Psoas muscle (tissue), 8 donors: ENCODE data around the gene CSNK2A3. TPM values are rescaled to one million over a fixed set of nuclear protein-coding genes. Genes with fewer than 3 reads are reported as not detected.
"Not testable (repeated sequence)": the region's sequence is repeated elsewhere in the genome, so short reads cannot be mapped to it uniquely, and the experiment has no call there.

ENCODE experiments used
- ATAC-seq, 4 donors: fragments of 200-7000 bp; cut with Tn5 transposase; one replicate each; pipeline ENCODE4 v1.9.1; 2020; ENCODE audit warnings: moderate library complexity in 3 of 4, mild to moderate bottlenecking in 2 of 4
- DNase-seq, 2 donors: peaks; one replicate each; pipeline ENCODE4 v3.0.0-alpha.2; 2020
- H3K27ac ChIP-seq: fragments of 200-600 bp; one replicate; pipeline ENCODE4 v1.8.0; 2022
- H3K27me3 ChIP-seq, 3 donors: fragments of 200-600 bp in 1 of 3; one replicate each; pipeline versions ENCODE4 v1.6.1 to v1.8.0; 2013 to 2022; ENCODE audit warnings: low read length in 2 of 3, mild to moderate bottlenecking in 2 of 3, moderate library complexity in 1 of 3; ENCODE audit not compliant: insufficient read depth in 3 of 3
- H3K36me3 ChIP-seq, 2 donors: fragments of 200-600 bp in 1 of 2; one replicate each; pipeline versions ENCODE4 v1.6.1 to v1.8.0; 2013 to 2022; ENCODE audit warnings: low read depth in 1 of 2, mild to moderate bottlenecking in 1 of 2, moderate library complexity in 1 of 2; ENCODE audit not compliant: insufficient read depth in 1 of 2
- H3K4me1 ChIP-seq: fragments of 200-600 bp; one replicate; pipeline ENCODE4 v1.8.0; 2022
- H3K4me3 ChIP-seq: fragments of 200-600 bp; one replicate; pipeline ENCODE4 v1.8.0; 2022; ENCODE audit warnings: mild to moderate bottlenecking
- H3K9me3 ChIP-seq: fragments of 200-600 bp; one replicate; pipeline ENCODE4 v1.8.0; 2022
- CTCF ChIP-seq: fragments of 200-600 bp; IDR thresholded peaks from one replicate; pipeline ENCODE4 v1.8.0; 2022; ENCODE audit warnings: antibody characterized with exemption
- WGBS, 3 donors: extraction: QIAGEN DNeasy Blood & Tissue Kit; methylation state at CpG; one replicate each; pipeline versions ENCODE4 v1.1.6 to v1.1.7; 2013; 5-methylcytosine and 5-hydroxymethylcytosine counted together
- intact Hi-C, 2 donors: fragments of 100-400 bp; cut with DNase I; formaldehyde crosslinking; loops; one replicate each; pipeline versions ENCODE4 v1.11.0 to v1.14.2; 2022
- polyA plus RNA-seq, 3 donors: library from polyadenylated mRNA; stranded (reverse); fragments of 200-250 nt; gene quantifications; one replicate each; pipeline ENCODE4 v1.2.3, GENCODE V29; 2013
- total RNA-seq, 4 donors: library from RNA; stranded (reverse); fragmentation: NEBNext Ultra II Directional in 2 of 4; extraction: Animal tissue kit (Norgen Biotek cat#: 25700) in 2 of 4; gene quantifications; one replicate each; pipeline versions ENCODE4 v1.2.1 to v1.2.4, GENCODE V29; 2021 to 2023
- donor health status: healthy with polysubstance abuse.
- donor health status: DM: no; HTN: no; CAD: no; lungs with moderate emphysema.
- donor health status: Bipolar disorder and iron deficiency.
- donor health status: healthy.
- donor health status: DM: yes; HTN: yes; CAD: no.
- donor health status: DM: no; HTN: no; CAD: no.
- donor health status: DM: no; HTN: no; CAD: no.
- donor health status: DM: yes; HTN: yes; CAD: no.

The CSNK2A3 gene
- total and polyA plus RNA-seq, 7 donors: 0.52 to 2.0 (median 1.3) TPM; not detected in 1

GRCh38 chr11:11359611-11360010 is 6.6 kb upstream of the CSNK2A3 start:
- intact Hi-C loops: no loop called here
- no peak for TF ChIP-seq CTCF

GRCh38 chr11:11356842-11357241 is 3.8 kb upstream of the CSNK2A3 start:
- intact Hi-C loops: no loop called here
- Histone ChIP-seq H3K4me1 (no peaks in the 10 kb centered on the region), H3K27ac (no peak overlapping the region), H3K4me3 (no peak overlapping the region), H3K9me3 (no peaks in the 10 kb centered on the region), H3K36me3 (no peaks in the 10 kb centered on the region), H3K27me3 (no peaks in the 10 kb centered on the region)
- 88 to 94% (median 93%) methylated on average over 9 of the region's 9 CpGs for WGBS, 3 donors
- ATAC-seq (no peak), DNase-seq (no peak)
- no peak for TF ChIP-seq CTCF

More at GRCh38 chr11:11359611-11360010, 6.6 kb upstream of the CSNK2A3 start:
- no peak for DNase-seq
- Histone ChIP-seq H3K4me3 (no peak overlapping the region), H3K9me3 (no peaks in the 10 kb centered on the region), H3K27me3 (no peaks in the 10 kb centered on the region), H3K36me3 (no peaks in the 10 kb centered on the region), H3K27ac (no peak overlapping the region), H3K4me1 (no peaks in the 10 kb centered on the region)
- no peak for ATAC-seq
- 81 to 83% (median 82%) methylated on average over 3 of the region's 3 CpGs for WGBS, 3 donors

- intact Hi-C loops, H3K36me3 ChIP-seq, H3K4me1 ChIP-seq, H3K9me3 ChIP-seq, DNase-seq, H3K27ac ChIP-seq, H3K27me3 ChIP-seq, H3K4me3 ChIP-seq: not testable (repeated sequence)
- WGBS, 3 donors: 32 to 56% (median 42%) methylated on average over 8 of the region's 10 CpGs
- peak in 3 of 4 donors; percentile 40 to 61 (median 48) for ATAC-seq
Observed at GRCh38 chr11:11351851-11352250, 1.2 kb downstream of the CSNK2A3 start.

- TF ChIP-seq CTCF: no peak
- intact Hi-C loops: no loop called here
- no peaks in the 10 kb centered on the region for H3K27me3 ChIP-seq
- no peak overlapping the region for H3K27ac ChIP-seq
- no peak overlapping the region for H3K4me3 ChIP-seq
- no peaks in the 10 kb centered on the region for H3K36me3 ChIP-seq
- no peaks in the 10 kb centered on the region for H3K9me3 ChIP-seq
- DNase-seq: peak in 1 of 2 donors; percentile 30
- WGBS, 3 donors: 53 to 68% (median 55%) methylated on average over 4 of the region's 4 CpGs
- no peaks in the 10 kb centered on the region for H3K4me1 ChIP-seq
- peak; percentile 78 to 92 (median 80) for ATAC-seq
Observed at GRCh38 chr11:11351042-11351586, 1.9 kb downstream of the CSNK2A3 start.

GRCh38 chr11:11349870-11350337 is 3.1 kb downstream of the CSNK2A3 start:
- TF ChIP-seq CTCF: no peak
- H3K27me3 ChIP-seq: no peaks in the 10 kb centered on the region
- DNase-seq (no peak), ATAC-seq (peak in 2 of 4 donors; percentile 29 to 42)
- WGBS, 3 donors: 45 to 55% (median 49%) methylated on average over 1 of the region's 1 CpG
- no peaks in the 10 kb centered on the region for H3K36me3 ChIP-seq
- H3K9me3 ChIP-seq: no peaks in the 10 kb centered on the region
- intact Hi-C loops: no loop called here
- H3K27ac ChIP-seq: no peak overlapping the region
- no peak overlapping the region for H3K4me3 ChIP-seq
- H3K4me1 ChIP-seq: peaks cover 5% of the 10 kb centered on the region
